HG03045 (cell line): Measurements from ENCODE around the gene CFAP65.

ENCODE experiments used
- ATAC-seq: cut with Tn5 transposase; IDR thresholded peaks from one replicate; pipeline ENCODE4 v1.9.1; 2021; ENCODE audit warnings: mild to moderate bottlenecking, moderate library complexity; ENCODE audit not compliant: unreplicated experiment

Gene CFAP65

GRCh38 chr2:218979846-218980734 lies 61.2 kb downstream of the CFAP65 start:
- ATAC-seq = peak; percentile 80

GRCh38 chr2:218975060-218975777 lies 66.1 kb downstream of the CFAP65 start:
- no peak for ATAC-seq

- no peak for ATAC-seq
These were observed 70.4 kb downstream of the CFAP65 start for GRCh38 chr2:218970894-218971293.

- ATAC-seq = no peak
These were observed 77.1 kb downstream of the CFAP65 start for GRCh38 chr2:218964041-218964771.

GRCh38 chr2:218963601-218964000 lies 77.7 kb downstream of the CFAP65 start:
- no peak for ATAC-seq

- ATAC-seq = no peak
These were observed 78.3 kb downstream of the CFAP65 start for GRCh38 chr2:218962859-218963492.

GRCh38 chr2:218961651-218962570 lies 79.4 kb downstream of the CFAP65 start:
- no peak for ATAC-seq

- no peak for ATAC-seq
These were observed 80.1 kb downstream of the CFAP65 start for GRCh38 chr2:218961229-218961628.

GRCh38 chr2:218960309-218961165 lies 80.8 kb downstream of the CFAP65 start:
- ATAC-seq = no peak

GRCh38 chr2:218959761-218960308 lies 81.5 kb downstream of the CFAP65 start:
- ATAC-seq = no peak

GRCh38 chr2:218959141-218959731 lies 82.1 kb downstream of the CFAP65 start, which contains the start of gene CDK5R2:
TSS of gene CDK5R2 (plus strand) at chr2:218959666. CDS start at chr2:218959821, 155 bp downstream.
- peak; percentile 97 for ATAC-seq

- no peak for ATAC-seq
These were observed 83.0 kb downstream of the CFAP65 start for GRCh38 chr2:218958276-218958675.

GRCh38 chr2:218957671-218958070 lies 83.6 kb downstream of the CFAP65 start:
- ATAC-seq = no peak

GRCh38 chr2:218956039-218956438 lies 85.3 kb downstream of the CFAP65 start:
- ATAC-seq = no peak

- no peak for ATAC-seq
These were observed 86.6 kb downstream of the CFAP65 start for GRCh38 chr2:218954541-218955300.

- ATAC-seq = no peak
These were observed 87.9 kb downstream of the CFAP65 start for GRCh38 chr2:218953366-218953954.
